ENCODE results near the gene HSP90AB1.
A peak's percentile ranks its signal among the peaks of the same experiment; 100 is the strongest.

HSP90AB1 gene

DNA sequence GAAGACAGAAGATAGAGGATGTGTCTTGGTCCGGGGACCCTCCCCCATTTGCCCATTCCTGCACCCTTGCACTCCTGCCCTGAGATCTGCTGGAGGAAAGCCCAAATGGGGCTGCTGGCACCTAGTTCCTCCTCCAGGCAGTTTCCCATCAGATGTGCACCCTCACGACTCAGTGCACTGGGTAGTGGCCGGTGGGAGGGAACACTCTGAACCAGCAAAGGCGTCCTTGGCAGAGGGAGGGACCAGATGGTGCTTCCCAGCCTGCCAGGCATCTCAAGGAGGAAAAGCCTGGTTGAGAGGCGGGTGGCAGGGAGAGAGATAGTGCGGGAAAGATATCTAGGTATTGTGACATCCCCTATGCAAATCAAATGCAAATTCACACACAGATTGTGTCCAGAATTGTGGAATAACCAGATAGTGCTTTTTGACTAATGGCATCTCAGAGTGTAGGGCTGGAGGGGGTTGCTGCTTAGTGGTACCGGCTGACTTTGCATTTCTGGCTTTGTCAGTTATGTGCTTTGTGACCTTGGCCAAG lies 42.9 kb downstream of the HSP90AB1 start:
- Histone ChIP-seq H3K36me3 (ENCODE audit: insufficient read depth, low read length) (no peaks in the 10 kb centered on the region), H3K9ac (ENCODE audit: low read length) (no peak overlapping the region), H3K27me3 (ENCODE audit: control insufficient read depth in 1 of 2, insufficient read depth in 2 of 2, low read length in 2 of 2) (peaks cover 2 to 49% of the 10 kb centered on the region in 2 donors), H3K4me3 (ENCODE audit: low read depth in 1 of 2, low read length in 2 of 2) (no peak overlapping the region), H3K9me3 (ENCODE audit: low read length) (no peaks in the 10 kb centered on the region), H3K27ac (ENCODE audit: low read depth, low read length) (no peak overlapping the region), H3K4me1 (ENCODE audit: insufficient read depth, low read length) (no peaks in the 10 kb centered on the region)

DNA sequence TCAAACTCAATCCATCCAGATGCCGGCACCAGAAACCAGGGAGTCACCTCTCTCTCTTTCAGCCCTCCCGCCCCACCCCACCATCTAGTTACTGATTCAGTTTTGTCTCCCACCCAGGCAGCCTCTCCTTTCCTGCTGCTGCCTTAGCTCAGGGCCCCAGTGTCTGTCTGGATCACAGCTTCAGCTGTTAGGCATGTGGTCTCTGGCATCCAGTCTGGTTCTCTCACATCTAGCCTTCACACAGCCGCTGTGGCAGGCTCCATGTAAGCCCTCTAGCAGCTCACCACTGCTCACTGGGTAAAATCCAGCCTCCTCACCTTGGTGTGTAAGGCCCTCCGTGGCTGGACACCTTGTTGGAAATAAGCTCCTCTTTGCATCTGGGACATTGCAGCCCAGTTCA lies 44.9 kb downstream of the HSP90AB1 start:
- H3K4me3 ChIP-seq (ENCODE audit: low read depth in 1 of 2, low read length in 2 of 2) = no peak overlapping the region
- no peaks in the 10 kb centered on the region for H3K36me3 ChIP-seq (ENCODE audit: insufficient read depth, low read length)
- H3K27me3 ChIP-seq (ENCODE audit: control insufficient read depth in 1 of 2, insufficient read depth in 2 of 2, low read length in 2 of 2) = peaks cover 21 to 66% of the 10 kb centered on the region in 2 donors
- peaks cover under 1% of the 10 kb centered on the region for H3K4me1 ChIP-seq (ENCODE audit: insufficient read depth, low read length)
- no peak overlapping the region for H3K9ac ChIP-seq (ENCODE audit: low read length)
- H3K9me3 ChIP-seq (ENCODE audit: low read length) = no peaks in the 10 kb centered on the region
- H3K27ac ChIP-seq (ENCODE audit: low read depth, low read length) = no peak overlapping the region

GRCh38 chr6:44292661-44293365 lies 45.9 kb downstream of the HSP90AB1 start:
- H3K9ac ChIP-seq (ENCODE audit: low read length) = no peak overlapping the region
- peaks cover 27 to 70% of the 10 kb centered on the region in 2 donors for H3K27me3 ChIP-seq (ENCODE audit: control insufficient read depth in 1 of 2, insufficient read depth in 2 of 2, low read length in 2 of 2)
- no peak overlapping the region for H3K4me3 ChIP-seq (ENCODE audit: low read depth in 1 of 2, low read length in 2 of 2)

GRCh38 chr6:44294832-44295791 lies 48.2 kb downstream of the HSP90AB1 start:
- H3K27me3 ChIP-seq (ENCODE audit: control insufficient read depth in 1 of 2, insufficient read depth in 2 of 2, low read length in 2 of 2) = peaks cover 34 to 65% of the 10 kb centered on the region in 2 donors
- H3K9ac ChIP-seq (ENCODE audit: low read length) = no peak overlapping the region
- no peak overlapping the region for H3K27ac ChIP-seq (ENCODE audit: low read depth, low read length)
- H3K9me3 ChIP-seq (ENCODE audit: low read length) = no peaks in the 10 kb centered on the region
- peaks cover under 1% of the 10 kb centered on the region for H3K36me3 ChIP-seq (ENCODE audit: insufficient read depth, low read length)
- H3K4me3 ChIP-seq (ENCODE audit: low read depth in 1 of 2, low read length in 2 of 2) = no peak overlapping the region
- peaks cover 4% of the 10 kb centered on the region for H3K4me1 ChIP-seq (ENCODE audit: insufficient read depth, low read length)

More at GRCh38 chr6:44292661-44293365, 45.9 kb downstream of the HSP90AB1 start:
- peaks cover 4% of the 10 kb centered on the region for H3K4me1 ChIP-seq (ENCODE audit: insufficient read depth, low read length)
- H3K27ac ChIP-seq (ENCODE audit: low read depth, low read length) = no peak overlapping the region
- no peaks in the 10 kb centered on the region for H3K36me3 ChIP-seq (ENCODE audit: insufficient read depth, low read length)
- H3K9me3 ChIP-seq (ENCODE audit: low read length) = no peaks in the 10 kb centered on the region

DNA sequence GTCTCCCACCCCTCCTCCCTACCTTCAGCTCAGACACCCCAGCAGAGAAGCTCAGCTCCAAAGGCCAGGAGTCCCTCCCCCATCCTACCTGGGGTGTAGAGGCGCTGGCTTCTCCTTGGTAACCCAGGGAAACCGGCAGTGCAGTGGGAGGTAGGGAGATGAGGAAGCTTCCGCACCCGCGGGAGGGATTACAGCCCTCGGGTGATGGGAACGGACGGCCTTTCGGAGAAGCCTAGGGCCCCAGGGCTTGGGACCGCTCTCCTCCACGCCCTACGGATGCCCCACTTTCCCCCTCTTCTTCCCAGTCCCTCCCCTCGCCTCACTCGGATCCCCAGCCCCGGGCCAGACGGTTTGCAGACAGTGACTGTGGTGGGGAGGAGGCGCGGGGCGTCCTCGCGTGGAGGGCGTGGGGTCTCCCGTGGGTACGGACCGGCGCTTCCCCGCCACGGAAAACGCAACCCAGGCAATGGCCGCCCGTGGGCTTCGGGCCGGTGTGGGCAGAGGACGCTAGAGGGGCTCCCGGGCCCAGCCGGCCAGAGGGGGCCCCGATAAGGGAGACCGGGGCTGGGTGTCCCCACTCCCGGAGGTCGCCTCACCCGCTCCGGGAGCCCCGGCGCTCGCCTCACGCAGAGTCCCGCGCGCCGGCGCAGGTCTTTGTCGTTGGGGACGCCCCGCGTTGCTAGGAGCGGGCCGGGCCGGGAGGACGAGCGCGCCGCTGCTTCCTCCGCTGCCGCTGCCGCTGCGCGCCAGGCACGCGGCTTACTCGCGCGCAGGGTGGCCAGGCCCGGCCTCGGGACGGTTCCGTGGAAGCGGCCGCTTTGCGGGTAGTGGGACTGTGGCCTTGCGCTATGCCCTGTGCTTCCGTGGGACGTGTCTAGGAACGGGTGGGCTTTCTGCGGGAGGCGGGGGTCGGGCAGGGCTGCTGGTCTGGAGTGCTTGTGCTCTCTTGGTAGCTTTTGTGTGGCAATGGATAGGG lies 50.5 kb downstream of the HSP90AB1 start:
- peaks cover 34 to 46% of the 10 kb centered on the region in 2 donors for H3K27me3 ChIP-seq (ENCODE audit: control insufficient read depth in 1 of 2, insufficient read depth in 2 of 2, low read length in 2 of 2)
- H3K9me3 ChIP-seq (ENCODE audit: low read length) = no peaks in the 10 kb centered on the region
- peaks cover 4% of the 10 kb centered on the region for H3K4me1 ChIP-seq (ENCODE audit: insufficient read depth, low read length)
- H3K9ac ChIP-seq (ENCODE audit: low read length) = no peak overlapping the region
- peak overlapping the region; percentile 47 to 52 for H3K4me3 ChIP-seq (ENCODE audit: low read depth in 1 of 2, low read length in 2 of 2)
- no peak overlapping the region for H3K27ac ChIP-seq (ENCODE audit: low read depth, low read length)
- peaks cover 22% of the 10 kb centered on the region for H3K36me3 ChIP-seq (ENCODE audit: insufficient read depth, low read length)

- Histone ChIP-seq H3K4me1 (ENCODE audit: insufficient read depth, low read length) (peaks cover 4% of the 10 kb centered on the region), H3K27ac (ENCODE audit: low read depth, low read length) (no peak overlapping the region), H3K9ac (ENCODE audit: low read length) (no peak overlapping the region), H3K27me3 (ENCODE audit: control insufficient read depth in 1 of 2, insufficient read depth in 2 of 2, low read length in 2 of 2) (peaks cover 34 to 37% of the 10 kb centered on the region in 2 donors), H3K36me3 (ENCODE audit: insufficient read depth, low read length) (peaks cover 31% of the 10 kb centered on the region), H3K9me3 (ENCODE audit: low read length) (no peaks in the 10 kb centered on the region), H3K4me3 (ENCODE audit: low read depth in 1 of 2, low read length in 2 of 2) (peak overlapping the region in 1 of 2 donors; percentile 47)
These were observed 51.3 kb downstream of the HSP90AB1 start for GRCh38 chr6:44298055-44298803.

DNA sequence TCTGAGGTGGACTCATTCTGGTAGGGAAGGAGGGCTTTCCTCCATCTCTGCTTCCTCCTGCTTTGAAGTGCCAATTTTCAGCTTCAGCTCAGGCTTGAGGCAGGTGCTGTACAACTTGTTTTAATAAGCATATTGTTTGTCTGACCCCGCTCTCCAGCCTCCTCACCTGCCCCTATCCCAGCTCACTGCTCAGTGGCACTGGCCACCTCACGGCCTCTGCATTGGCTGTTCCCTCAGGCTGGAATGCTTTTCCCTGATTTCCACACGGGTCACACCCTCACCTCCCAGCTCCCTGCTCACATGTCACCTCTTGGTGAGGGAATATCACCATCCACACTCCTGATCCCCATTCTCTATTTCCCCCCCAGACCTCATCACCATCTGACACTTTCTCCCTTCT lies 52.0 kb downstream of the HSP90AB1 start:
- no peak overlapping the region for H3K9ac ChIP-seq (ENCODE audit: low read length)
- H3K4me3 ChIP-seq (ENCODE audit: low read depth in 1 of 2, low read length in 2 of 2) = no peak overlapping the region
- peaks cover 37% of the 10 kb centered on the region for H3K36me3 ChIP-seq (ENCODE audit: insufficient read depth, low read length)
- H3K4me1 ChIP-seq (ENCODE audit: insufficient read depth, low read length) = peaks cover 4% of the 10 kb centered on the region
- no peak overlapping the region for H3K27ac ChIP-seq (ENCODE audit: low read depth, low read length)
- H3K9me3 ChIP-seq (ENCODE audit: low read length) = no peaks in the 10 kb centered on the region
- H3K27me3 ChIP-seq (ENCODE audit: control insufficient read depth in 1 of 2, insufficient read depth in 2 of 2, low read length in 2 of 2) = peaks cover 34 to 37% of the 10 kb centered on the region in 2 donors

GRCh38 chr6:44300292-44300823 lies 53.5 kb downstream of the HSP90AB1 start:
- no peak overlapping the region for H3K4me3 ChIP-seq (ENCODE audit: low read depth in 1 of 2, low read length in 2 of 2)
- H3K36me3 ChIP-seq (ENCODE audit: insufficient read depth, low read length) = peaks cover 52% of the 10 kb centered on the region
- H3K27ac ChIP-seq (ENCODE audit: low read depth, low read length) = no peak overlapping the region
- peaks cover 4% of the 10 kb centered on the region for H3K4me1 ChIP-seq (ENCODE audit: insufficient read depth, low read length)
- H3K9ac ChIP-seq (ENCODE audit: low read length) = no peak overlapping the region
- no peaks in the 10 kb centered on the region for H3K9me3 ChIP-seq (ENCODE audit: low read length)
- H3K27me3 ChIP-seq (ENCODE audit: control insufficient read depth in 1 of 2, insufficient read depth in 2 of 2, low read length in 2 of 2) = peaks cover 26% of the 10 kb centered on the region in 2 donors

DNA sequence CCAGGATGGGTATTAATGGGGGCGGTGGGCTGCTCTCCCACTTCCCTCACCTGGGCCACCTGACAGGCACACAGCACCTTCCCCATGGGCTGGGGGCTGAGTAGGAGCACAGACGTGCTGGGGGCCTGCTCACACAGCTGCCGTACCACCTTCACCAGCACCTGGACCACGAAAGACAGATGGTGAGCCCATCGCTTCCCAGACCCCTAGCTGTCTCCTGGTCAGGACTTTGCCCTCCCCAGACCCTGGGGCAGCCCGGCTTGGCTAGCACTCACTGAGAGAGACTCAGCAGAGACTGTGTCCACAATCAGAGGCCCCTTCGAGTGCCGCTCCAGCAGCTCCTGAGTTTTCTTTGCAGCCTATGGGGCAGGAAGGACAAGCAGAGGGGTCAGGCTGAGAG lies 54.2 kb downstream of the HSP90AB1 start:
- H3K9me3 ChIP-seq (ENCODE audit: low read length) = no peaks in the 10 kb centered on the region
- peaks cover 4% of the 10 kb centered on the region for H3K4me1 ChIP-seq (ENCODE audit: insufficient read depth, low read length)
- no peak overlapping the region for H3K9ac ChIP-seq (ENCODE audit: low read length)
- H3K27ac ChIP-seq (ENCODE audit: low read depth, low read length) = no peak overlapping the region
- H3K36me3 ChIP-seq (ENCODE audit: insufficient read depth, low read length) = peaks cover 59% of the 10 kb centered on the region
- H3K27me3 ChIP-seq (ENCODE audit: control insufficient read depth in 1 of 2, insufficient read depth in 2 of 2, low read length in 2 of 2) = peaks cover 20% of the 10 kb centered on the region in 2 donors
- H3K4me3 ChIP-seq (ENCODE audit: low read depth in 1 of 2, low read length in 2 of 2) = no peak overlapping the region

Measured in muscle layer of colon (tissue), 2 donors.